Sigmoid colon (tissue), 7 donors: ENCODE measurements around the gene E2F2. TPM values are rescaled to one million over a fixed set of nuclear protein-coding genes. Genes with fewer than 3 reads are reported as not detected.

ENCODE experiments used
- DNase-seq: peaks from one replicate; pipeline ENCODE4 v3.0.0-alpha.2; 2019
- H3K27ac ChIP-seq, 4 donors: fragments of 200-600 bp; sonication (generic); one replicate each; pipeline ENCODE4 v1.5.1; 2016 to 2019; ENCODE audit warnings: mild to moderate bottlenecking in 1 of 4
- H3K27me3 ChIP-seq, 3 donors: fragments of 200-600 bp; sonication (generic); one replicate each; pipeline ENCODE4 v1.5.1; 2019; ENCODE audit warnings: mild to moderate bottlenecking in 1 of 3
- H3K36me3 ChIP-seq, 4 donors: fragments of 200-600 bp; sonication (generic); one replicate each; pipeline ENCODE4 v1.5.1; 2016 to 2019
- H3K4me1 ChIP-seq, 4 donors: fragments of 200-600 bp; sonication (generic); one replicate each; pipeline ENCODE4 v1.5.1; 2017 to 2019
- H3K4me3 ChIP-seq, 4 donors: fragments of 200-600 bp; sonication (generic); one replicate each; pipeline ENCODE4 v1.5.1; 2017 to 2019; ENCODE audit warnings: mild to moderate bottlenecking in 2 of 4, moderate library complexity in 1 of 4
- H3K9me3 ChIP-seq, 4 donors: fragments of 200-600 bp in 3 of 4; sonication (generic) in 3 of 4; one replicate each; pipeline versions ENCODE4 v1.5.1 to v1.6.1; 2013 to 2019
- CTCF ChIP-seq, 4 experiments: fragments of 450-650 bp in 3 of 4; fragments of 200-600 bp in 1 of 4; IDR thresholded peaks; one replicate each; pipeline ENCODE4 v1.5.1; 2016 to 2019; ENCODE audit warnings: antibody characterized with exemption in 4 of 4, mild to moderate bottlenecking in 3 of 4, moderate library complexity in 2 of 4
- EP300 ChIP-seq, 4 donors: sonication (generic); formaldehyde crosslinking; IDR thresholded peaks; one replicate each; pipeline ENCODE4 v1.6.1; 2017; ENCODE audit warnings: antibody characterized with exemption in 4 of 4
- POLR2A ChIP-seq, 2 donors: fragments of 450-650 bp; IDR thresholded peaks; one replicate each; pipeline ENCODE4 v1.6.1; 2016; ENCODE audit warnings: antibody characterized with exemption in 2 of 2, mild to moderate bottlenecking in 2 of 2, moderate library complexity in 2 of 2
- POLR2AphosphoS5 ChIP-seq, 4 donors: sonication (generic); formaldehyde crosslinking; IDR thresholded peaks; one replicate each; pipeline ENCODE4 v1.6.1; 2017; ENCODE audit warnings: antibody characterized with exemption in 4 of 4
- WGBS, 2 donors: extraction: QIAGEN DNeasy Blood & Tissue Kit; methylation state at CpG; one replicate each; pipeline ENCODE4 v1.1.7; 2013; 5-methylcytosine and 5-hydroxymethylcytosine counted together
- intact Hi-C: fragments of 100-400 bp; cut with DNase I; formaldehyde crosslinking; loops from one replicate; pipeline ENCODE4 v1.15.1; 2023
- polyA plus RNA-seq, 3 donors: library from polyadenylated mRNA; stranded (reverse); fragments of 200-250 nt; gene quantifications; one replicate each; pipeline ENCODE4 v1.2.3, GENCODE V29; 2013
- total RNA-seq, 4 donors: library from RNA; depleted of rRNA; stranded (reverse); fragments of >200 nt; gene quantifications; one replicate each; pipeline ENCODE4 v1.1.0, GENCODE V29; 2016
- donor health status: healthy with polysubstance abuse.
- donor health status: Bipolar disorder and iron deficiency.
- donor health status: healthy.

Gene E2F2
- total and polyA plus RNA-seq, 7 donors: 0.14 to 10.6 (median 2.4) TPM; not detected in 2

- no peak overlapping the region for H3K4me3 ChIP-seq
- H3K27me3 ChIP-seq: no peaks in the 10 kb centered on the region
- intact Hi-C loops: no loop called here
- peaks cover 0 to 31% (median 7%) of the 10 kb centered on the region in 4 donors for H3K4me1 ChIP-seq
- no peak for TF ChIP-seq CTCF (IDR thresholded peaks at IDR 0.05)
- TF ChIP-seq POLR2A (IDR thresholded peaks at IDR 0.05): no peak
- no peak for TF ChIP-seq EP300 (IDR thresholded peaks at IDR 0.05)
- TF ChIP-seq POLR2AphosphoS5 (IDR thresholded peaks at IDR 0.05): no peak
- H3K9me3 ChIP-seq: no peaks in the 10 kb centered on the region
- H3K36me3 ChIP-seq: no peaks in the 10 kb centered on the region
- WGBS, 2 donors: 60 to 81% methylated on average over 5 of the region's 5 CpGs
- peak overlapping the region in 1 of 4 donors; percentile 33 for H3K27ac ChIP-seq
- DNase-seq: no peak
These were observed 58.5 kb downstream of the E2F2 start for GRCh38 chr1:23472351-23473036.

GRCh38 chr1:23471473-23472075, 59.5 kb downstream of the E2F2 start:
- no peaks in the 10 kb centered on the region for H3K9me3 ChIP-seq

GRCh38 chr1:23470282-23471070, 60.6 kb downstream of the E2F2 start:
- intact Hi-C loops: no loop called here
- WGBS, 2 donors: 80 to 84% methylated on average over 12 of the region's 12 CpGs
- Histone ChIP-seq H3K4me3 (no peak overlapping the region), H3K4me1 (peaks cover 0 to 27% (median 7%) of the 10 kb centered on the region in 4 donors), H3K9me3 (no peaks in the 10 kb centered on the region), H3K27me3 (no peaks in the 10 kb centered on the region), H3K36me3 (no peaks in the 10 kb centered on the region), H3K27ac (peak overlapping the region in 2 of 4 donors; percentile 52 to 73)
- TF ChIP-seq EP300 (IDR thresholded peaks at IDR 0.05) (no peak), CTCF (IDR thresholded peaks at IDR 0.05) (no peak), POLR2AphosphoS5 (IDR thresholded peaks at IDR 0.05) (no peak), POLR2A (IDR thresholded peaks at IDR 0.05) (no peak)
- peak; percentile 79 for DNase-seq

More at GRCh38 chr1:23471473-23472075, 59.5 kb downstream of the E2F2 start:
- 62 to 76% methylated on average over 4 of the region's 4 CpGs for WGBS, 2 donors
- intact Hi-C loops: no loop called here
- H3K36me3 ChIP-seq: no peaks in the 10 kb centered on the region
- peaks cover 0 to 31% (median 7%) of the 10 kb centered on the region in 4 donors for H3K4me1 ChIP-seq
- DNase-seq: no peak
- no peaks in the 10 kb centered on the region for H3K27me3 ChIP-seq
- H3K4me3 ChIP-seq: no peak overlapping the region
- H3K27ac ChIP-seq: peak overlapping the region in 2 of 4 donors; percentile 7 to 73
- TF ChIP-seq EP300 (IDR thresholded peaks at IDR 0.05): no peak
- TF ChIP-seq CTCF (IDR thresholded peaks at IDR 0.05): no peak
- TF ChIP-seq POLR2A (IDR thresholded peaks at IDR 0.05): no peak
- TF ChIP-seq POLR2AphosphoS5 (IDR thresholded peaks at IDR 0.05): no peak

GRCh38 chr1:23469372-23469982, 61.6 kb downstream of the E2F2 start:
- DNase-seq: no peak
- H3K36me3 ChIP-seq: no peaks in the 10 kb centered on the region
- H3K27me3 ChIP-seq: no peaks in the 10 kb centered on the region
- intact Hi-C loops: no loop called here
- H3K27ac ChIP-seq: peak overlapping the region in 1 of 4 donors; percentile 73
- no peak overlapping the region for H3K4me3 ChIP-seq
- TF ChIP-seq POLR2AphosphoS5 (IDR thresholded peaks at IDR 0.05) (no peak), EP300 (IDR thresholded peaks at IDR 0.05) (no peak), POLR2A (IDR thresholded peaks at IDR 0.05) (no peak), CTCF (IDR thresholded peaks at IDR 0.05) (no peak)
- 70 to 78% methylated on average over 5 of the region's 5 CpGs for WGBS, 2 donors
- H3K9me3 ChIP-seq: no peaks in the 10 kb centered on the region
- peaks cover 0 to 18% (median 4%) of the 10 kb centered on the region in 4 donors for H3K4me1 ChIP-seq
